Esophagus muscularis mucosa (tissue), 3 donors: ENCODE results near the gene GRB2.

Source experiments
- POLR2AphosphoS5 ChIP-seq, 2 donors: sonication (generic); formaldehyde crosslinking; IDR thresholded peaks; one replicate each; pipeline ENCODE4 v1.6.1; 2017; ENCODE audit warnings: antibody characterized with exemption in 2 of 2
- TF ChIP-seq, protein P1 (sequence below), 3 experiments: fragments of 200-600 bp in 2 of 3; fragments of 450-650 bp in 1 of 3; sonication (generic) in 2 of 3; IDR thresholded peaks; one replicate each; pipeline ENCODE4 v1.5.1; 2017 to 2019; ENCODE audit warnings: antibody characterized with exemption in 3 of 3, mild to moderate bottlenecking in 2 of 3, moderate library complexity in 1 of 3

DNA sequence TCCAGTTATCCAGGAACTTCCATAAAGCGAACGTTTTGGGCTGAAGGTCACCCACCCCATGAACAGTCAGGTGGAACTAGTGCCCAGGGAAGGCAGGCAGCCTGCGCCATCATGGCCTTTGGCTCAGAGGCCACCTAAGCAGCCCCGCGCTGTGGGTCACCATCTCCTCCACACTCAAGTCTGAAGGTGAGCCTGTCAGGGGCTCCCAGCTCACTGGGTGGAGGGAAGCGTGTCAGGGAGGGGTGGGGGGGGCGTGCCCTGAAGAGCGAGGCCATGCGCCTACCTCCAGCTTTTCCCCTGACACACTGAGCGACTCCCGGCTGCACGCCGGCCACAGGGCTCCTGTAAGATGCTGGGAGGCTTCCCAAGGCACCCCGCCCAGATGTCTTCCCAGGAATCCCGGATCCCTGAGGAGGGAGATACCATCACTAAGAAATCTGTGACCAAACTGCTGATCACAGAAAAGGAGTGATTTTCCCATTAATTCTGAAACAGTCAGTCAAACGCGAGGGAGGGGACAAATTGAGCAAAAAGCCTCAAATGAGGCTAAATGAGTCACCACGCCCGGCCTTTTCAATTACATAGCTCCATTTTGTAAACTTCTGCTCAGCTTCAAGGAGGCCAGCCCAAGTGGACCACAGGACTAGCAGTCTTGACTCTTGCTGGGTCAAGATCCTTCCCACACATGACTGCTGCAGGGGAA, 89.8 kb downstream of the GRB2 start:
- TF ChIP-seq, protein P1, sequence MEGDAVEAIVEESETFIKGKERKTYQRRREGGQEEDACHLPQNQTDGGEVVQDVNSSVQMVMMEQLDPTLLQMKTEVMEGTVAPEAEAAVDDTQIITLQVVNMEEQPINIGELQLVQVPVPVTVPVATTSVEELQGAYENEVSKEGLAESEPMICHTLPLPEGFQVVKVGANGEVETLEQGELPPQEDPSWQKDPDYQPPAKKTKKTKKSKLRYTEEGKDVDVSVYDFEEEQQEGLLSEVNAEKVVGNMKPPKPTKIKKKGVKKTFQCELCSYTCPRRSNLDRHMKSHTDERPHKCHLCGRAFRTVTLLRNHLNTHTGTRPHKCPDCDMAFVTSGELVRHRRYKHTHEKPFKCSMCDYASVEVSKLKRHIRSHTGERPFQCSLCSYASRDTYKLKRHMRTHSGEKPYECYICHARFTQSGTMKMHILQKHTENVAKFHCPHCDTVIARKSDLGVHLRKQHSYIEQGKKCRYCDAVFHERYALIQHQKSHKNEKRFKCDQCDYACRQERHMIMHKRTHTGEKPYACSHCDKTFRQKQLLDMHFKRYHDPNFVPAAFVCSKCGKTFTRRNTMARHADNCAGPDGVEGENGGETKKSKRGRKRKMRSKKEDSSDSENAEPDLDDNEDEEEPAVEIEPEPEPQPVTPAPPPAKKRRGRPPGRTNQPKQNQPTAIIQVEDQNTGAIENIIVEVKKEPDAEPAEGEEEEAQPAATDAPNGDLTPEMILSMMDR (IDR thresholded peaks at IDR 0.05) = no peak
- no peak for TF ChIP-seq POLR2AphosphoS5 (IDR thresholded peaks at IDR 0.05)
